CD4-positive, alpha-beta T cell (primary cell): ENCODE data around the gene BRD9. TPM values are rescaled to one million over a fixed set of nuclear protein-coding genes. Genes with fewer than 3 reads are reported as not detected.

Experiments used
- ATAC-seq: fragments of 200-7000 bp; cut with Tn5 transposase; one replicate; pipeline ENCODE4 v1.10.0; 2022; ENCODE audit warnings: mild to moderate bottlenecking; ENCODE audit not compliant: poor library complexity
- CTCF ChIA-PET: fragments of 350-600 bp; sonication (Branson Sonifier 250); formaldehyde crosslinking; loops from one replicate; lab custom pipeline; 2021; ENCODE audit warnings: antibody characterized with exemption, inconsistent platforms; lab: Charles Lee
- POLR2A ChIA-PET: fragments of 350-600 bp; sonication (Branson Sonifier 250); formaldehyde crosslinking; loops from one replicate; lab custom pipeline; 2021; ENCODE audit warnings: antibody characterized with exemption, inconsistent platforms; lab: Charles Lee
- DNase-seq, 14 experiments: peaks; one replicate each; pipeline ENCODE4 v3.0.0-alpha.2; 2013 to 2020; ENCODE audit warnings: mixed read lengths in 2 of 14
- H3K27ac ChIP-seq, 2 donors: one replicate each; pipeline versions ENCODE4 v1.5.1 to v1.7.0; 2013; ENCODE audit warnings: low read length in 2 of 2, low read depth in 1 of 2, mild to moderate bottlenecking in 1 of 2
- H3K27me3 ChIP-seq, 2 experiments: 1 replicate in 1 of 2; 2 replicates in 1 of 2; pipeline versions ENCODE4 v1.6.1 to v1.7.0; 2013; ENCODE audit warnings: low read length in 2 of 2, control low read depth in 1 of 2, mild to moderate bottlenecking in 1 of 2, moderate library complexity in 1 of 2; ENCODE audit not compliant: insufficient read depth in 2 of 2, control insufficient read depth in 1 of 2
- H3K36me3 ChIP-seq: one replicate; pipeline ENCODE4 v1.6.1; 2013; ENCODE audit warnings: low read length, control low read depth; ENCODE audit not compliant: insufficient read depth
- H3K4me1 ChIP-seq: one replicate; pipeline ENCODE4 v1.6.1; 2013; ENCODE audit warnings: low read length, control low read depth; ENCODE audit not compliant: insufficient read depth
- H3K4me3 ChIP-seq: one replicate; pipeline ENCODE4 v1.5.1; 2013; ENCODE audit warnings: mild to moderate bottlenecking, low read length, moderate library complexity
- H3K9me3 ChIP-seq, 2 experiments: 1 replicate in 1 of 2; 2 replicates in 1 of 2; pipeline versions ENCODE4 v1.6.1 to v1.7.0; 2013; ENCODE audit warnings: low read length in 2 of 2, mild to moderate bottlenecking in 2 of 2, control low read depth in 1 of 2, moderate library complexity in 1 of 2; ENCODE audit not compliant: control insufficient read depth in 1 of 2, insufficient read depth in 1 of 2
- H3K27ac Mint-ChIP-seq: one replicate; pipeline ENCODE4 v1.8.0; 2020; ENCODE audit warnings: mixed read lengths
- H3K27me3 Mint-ChIP-seq: one replicate; pipeline ENCODE4 v1.8.0; 2021; ENCODE audit warnings: mixed read lengths
- H3K36me3 Mint-ChIP-seq: one replicate; pipeline ENCODE4 v1.8.0; 2021; ENCODE audit warnings: low read depth, mixed read lengths
- H3K4me1 Mint-ChIP-seq: one replicate; pipeline ENCODE4 v1.8.0; 2021; ENCODE audit warnings: low read depth, mixed read lengths
- H3K4me3 Mint-ChIP-seq: one replicate; pipeline ENCODE4 v1.8.0; 2020; ENCODE audit warnings: mild to moderate bottlenecking, mixed read lengths
- H3K9me3 Mint-ChIP-seq: one replicate; pipeline ENCODE4 v1.8.0; 2020; ENCODE audit warnings: mixed read lengths
- CTCF ChIP-seq: fragments of 200-600 bp; IDR thresholded peaks from one replicate; pipeline ENCODE4 v1.8.0; 2022; ENCODE audit warnings: antibody characterized with exemption, mild to moderate bottlenecking
- intact Hi-C, 2 experiments: fragments of 100-400 bp; cut with DNase I in 1 of 2; cut with micrococcal nuclease in 1 of 2; formaldehyde crosslinking; loops; one replicate each; pipeline versions ENCODE4 v1.15.1 to v1.9.0; 2023 to 2025; cut with DNase I, micrococcal nuclease
- total RNA-seq, 174 experiments: library from RNA in 2 of 174; stranded (reverse) in 2 of 174; gene quantifications; one replicate each; pipeline ENCODE4 v1.2.3 and lab custom pipeline; 2021 to 2026

The BRD9 gene
- total RNA-seq, 2 experiments from 2014 or later, result 109 TPM

DNA sequence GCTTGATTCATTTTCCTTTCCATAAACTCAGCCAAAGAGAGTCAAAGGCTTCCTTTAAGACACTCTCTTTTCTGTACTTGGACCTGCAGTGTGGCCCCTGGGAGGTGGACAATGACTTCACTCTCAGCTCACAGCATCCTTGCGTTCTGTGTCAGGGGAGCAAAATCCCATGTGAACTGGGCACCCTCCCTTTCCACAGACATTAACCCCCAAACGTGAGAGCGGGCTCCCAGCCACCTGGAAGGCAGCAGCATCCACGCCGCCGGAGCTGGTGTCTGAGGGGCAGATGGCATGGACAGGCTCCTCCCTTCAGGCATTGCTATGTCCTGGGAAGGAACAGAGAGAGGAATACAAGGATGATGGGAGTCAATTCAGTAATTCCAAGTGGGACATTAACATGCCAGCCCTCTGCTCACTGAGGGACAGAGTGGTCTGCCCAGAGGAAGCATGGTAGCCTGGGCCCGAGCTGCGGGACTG is 39.6 kb upstream of the BRD9 start:
- peaks cover 5 to 8% of the 10 kb centered on the region in 2 experiments for H3K27me3 ChIP-seq
- ChIA-PET POLR2A (no interaction called here), CTCF (interaction anchor here (1.6 kb wide), 1 partner anchor 9 kb away, joined by 3 read pairs; no protein-coding TSS in a partner anchor)
- H3K4me3 ChIP-seq, result no peak overlapping the region
- H3K4me1 ChIP-seq, result peaks cover under 1% of the 10 kb centered on the region
- Mint-ChIP-seq H3K9me3 (no peaks in the 10 kb centered on the region), H3K27ac (no peak overlapping the region), H3K4me3 (no peak overlapping the region), H3K36me3 (no peaks in the 10 kb centered on the region), H3K27me3 (peaks cover 29% of the 10 kb centered on the region), H3K4me1 (no peaks in the 10 kb centered on the region)
- no peaks in the 10 kb centered on the region for H3K9me3 ChIP-seq
- H3K27ac ChIP-seq, result no peak overlapping the region
- H3K36me3 ChIP-seq, result no peaks in the 10 kb centered on the region
- no peak for TF ChIP-seq CTCF
- intact Hi-C loops, result no loop called here
- ATAC-seq (no peak), DNase-seq (peak in 1 of 14 experiments; percentile 26)

- CTCF ChIA-PET, result interaction anchor here (1.6 kb wide), 1 partner anchor 8 kb away, joined by 3 read pairs; no protein-coding TSS in a partner anchor
- Mint-ChIP-seq H3K27me3 (peaks cover 31% of the 10 kb centered on the region), H3K27ac (no peak overlapping the region), H3K4me1 (peaks cover under 1% of the 10 kb centered on the region), H3K36me3 (no peaks in the 10 kb centered on the region), H3K9me3 (no peaks in the 10 kb centered on the region), H3K4me3 (no peak overlapping the region)
- peaks cover 8 to 13% of the 10 kb centered on the region in 2 experiments for H3K27me3 ChIP-seq
- H3K9me3 ChIP-seq, result no peaks in the 10 kb centered on the region
- H3K4me3 ChIP-seq, result no peak overlapping the region
- ATAC-seq (no peak), DNase-seq (no peak)
- intact Hi-C loops, result no loop called here
- H3K4me1 ChIP-seq, result peaks cover 6% of the 10 kb centered on the region
- POLR2A ChIA-PET, result no interaction called here
- no peak overlapping the region for H3K27ac ChIP-seq
- no peaks in the 10 kb centered on the region for H3K36me3 ChIP-seq
- no peak for TF ChIP-seq CTCF
Observed at GRCh38 chr5:931570-932145, 39.1 kb upstream of the BRD9 start.

GRCh38 chr5:930866-931265 is 38.3 kb upstream of the BRD9 start:
- H3K27ac Mint-ChIP-seq, result no peak overlapping the region
- ATAC-seq (no peak), DNase-seq (no peak)
- H3K36me3 ChIP-seq, result no peaks in the 10 kb centered on the region
- no peaks in the 10 kb centered on the region for H3K9me3 ChIP-seq
- no peak overlapping the region for H3K4me3 ChIP-seq
- no peaks in the 10 kb centered on the region for H3K9me3 Mint-ChIP-seq
- peaks cover 13% of the 10 kb centered on the region for H3K4me1 ChIP-seq
- no peak for TF ChIP-seq CTCF
- no peak overlapping the region for H3K4me3 Mint-ChIP-seq
- intact Hi-C loops, result no loop called here
- CTCF ChIA-PET, result no interaction called here
- peaks cover 5% of the 10 kb centered on the region for H3K4me1 Mint-ChIP-seq
- peaks cover 38% of the 10 kb centered on the region for H3K27me3 Mint-ChIP-seq
- H3K27me3 ChIP-seq, result peaks cover 12 to 21% of the 10 kb centered on the region in 2 experiments
- no peak overlapping the region for H3K27ac ChIP-seq
- no peaks in the 10 kb centered on the region for H3K36me3 Mint-ChIP-seq
- POLR2A ChIA-PET, result no interaction called here
